ENCODE measurements around the gene ACOX3.

GRCh38 chr4:8433136-8433535, 7.4 kb downstream of the ACOX3 start:
- TF ChIP-seq CTCF (conservative IDR thresholded peaks at IDR 0.05; ENCODE audit: low read depth, low read length), result no peak
- no peak for TF ChIP-seq EZH2 (IDR thresholded peaks at IDR 0.05; ENCODE audit: low read length, unreplicated experiment)
- TF ChIP-seq EZH2phosphoT487 (IDR thresholded peaks at IDR 0.05; ENCODE audit: borderline replicate concordance, low read length), result no peak
